H1 (cell line): ENCODE data around the gene MAGEC2. TPM values are rescaled to one million over a fixed set of nuclear protein-coding genes. Genes with fewer than 3 reads are reported as not detected.

Source experiments
- CTCF ChIA-PET: fragments of 300-600 bp; sonication (Branson Sonifier 250); formaldehyde crosslinking; loops from one replicate; lab custom pipeline; 2021; ENCODE audit not compliant: partially characterized antibody; lab: Charles Lee
- POLR2A ChIA-PET: fragments of 300-600 bp; sonication (Branson Sonifier 250); formaldehyde crosslinking; loops from one replicate; lab custom pipeline; 2021; ENCODE audit warnings: inconsistent platforms; ENCODE audit not compliant: partially characterized antibody; lab: Charles Lee
- DNase-seq, 2 experiments: peaks; one replicate each; pipeline versions ENCODE4 v3.0.0 to v3.0.0-alpha.2; 2010 to 2022; ENCODE audit warnings: low spot score in 2 of 2, low read depth in 1 of 2, mixed read lengths in 1 of 2
- FAIRE-seq: peaks from 2 replicates; lab custom pipeline; 2011; peaks lifted over from hg19 to GRCh38; lab: Jason Lieb, UNC
- H2AFZ ChIP-seq: 2 replicates; pipeline ENCODE4 v1.8.1; 2012; ENCODE audit warnings: low read length, inconsistent platforms
- H2AK5ac ChIP-seq: 2 replicates; pipeline ENCODE4 v1.6.1; 2013; ENCODE audit warnings: low read depth, low read length
- H2BK120ac ChIP-seq: replicated peaks from 2 replicates; pipeline ENCODE3; 2013; ENCODE audit warnings: low read depth, low read length, inconsistent platforms
- H2BK12ac ChIP-seq: 2 replicates; pipeline ENCODE4 v1.6.1; 2013; ENCODE audit warnings: low read depth, low read length
- H2BK15ac ChIP-seq: 2 replicates; pipeline ENCODE4 v1.6.1; 2013; ENCODE audit warnings: low read length
- H2BK20ac ChIP-seq: 2 replicates; pipeline ENCODE4 v1.6.1; 2013; ENCODE audit warnings: low read length
- H2BK5ac ChIP-seq: 2 replicates; pipeline ENCODE4 v1.6.1; 2013; ENCODE audit warnings: low read depth, low read length
- H3K14ac ChIP-seq: 2 replicates; pipeline ENCODE4 v1.6.1; 2013; ENCODE audit warnings: inconsistent platforms; ENCODE audit not compliant: insufficient read length
- H3K18ac ChIP-seq: 2 replicates; pipeline ENCODE4 v1.6.1; 2013; ENCODE audit warnings: low read length; ENCODE audit errors: extremely low read depth
- H3K23ac ChIP-seq: 2 replicates; pipeline ENCODE4 v1.6.1; 2013; ENCODE audit warnings: inconsistent platforms; ENCODE audit not compliant: insufficient read length
- H3K23me2 ChIP-seq: 2 replicates; pipeline ENCODE4 v1.6.1; 2013; ENCODE audit warnings: low read depth, low read length
- H3K27ac ChIP-seq: 2 replicates; pipeline ENCODE4 v1.6.1; 2011; ENCODE audit warnings: low read depth, low read length, inconsistent platforms
- H3K27me3 ChIP-seq, 4 experiments: replicated peaks in 1 of 4; 1 replicate in 1 of 4; 2 replicates in 3 of 4; pipeline versions ENCODE4 v1.6.1 to v1.8.1; 2011 to 2013; ENCODE audit warnings: low read length in 3 of 4, mild to moderate bottlenecking in 3 of 4, inconsistent platforms in 2 of 4, mixed read lengths in 2 of 4, moderate library complexity in 1 of 4; ENCODE audit not compliant: control insufficient read depth in 3 of 4, insufficient read depth in 3 of 4; ENCODE audit errors: extremely low read depth in 1 of 4
- H3K36me3 ChIP-seq, 4 experiments: 2 replicates each; pipeline versions ENCODE4 v1.6.1 to v1.8.1; 2011 to 2013; ENCODE audit warnings: mild to moderate bottlenecking in 4 of 4, low read length in 3 of 4, moderate library complexity in 2 of 4, control low read depth in 1 of 4, inconsistent platforms in 1 of 4; ENCODE audit not compliant: insufficient read depth in 4 of 4, control insufficient read depth in 2 of 4
- H3K4ac ChIP-seq: replicated peaks from 2 replicates; pipeline ENCODE3; 2013; ENCODE audit warnings: low read length, low read depth, mixed read lengths, inconsistent platforms; ENCODE audit not compliant: insufficient read length
- H3K4me1 ChIP-seq, 4 experiments: replicated peaks in 1 of 4; 1 replicate in 1 of 4; 2 replicates in 3 of 4; pipeline versions ENCODE4 v1.6.1 to v1.8.1; 2011 to 2013; ENCODE audit warnings: low read length in 3 of 4, inconsistent platforms in 2 of 4, mixed read lengths in 1 of 4; ENCODE audit not compliant: insufficient read depth in 4 of 4, control insufficient read depth in 3 of 4
- H3K4me2 ChIP-seq, 2 experiments: 2 replicates each; pipeline versions ENCODE4 v1.6.1 to v1.8.1; 2011 to 2013; ENCODE audit warnings: low read depth in 2 of 2, low read length in 2 of 2, control low read depth in 1 of 2, inconsistent platforms in 1 of 2, mild to moderate bottlenecking in 1 of 2; ENCODE audit not compliant: insufficient read depth in 1 of 2
- H3K4me3 ChIP-seq, 4 experiments: fragments of 200-600, 300-600 bp in 1 of 4; sonication (generic), shearing (Covaris generic), sonication (Bioruptor Twin) in 1 of 4; 2 replicates each; pipeline versions ENCODE4 v1.5.1 to v1.8.1; 2011 to 2016; ENCODE audit warnings: low read length in 4 of 4, low read depth in 3 of 4, control low read depth in 2 of 4, inconsistent platforms in 2 of 4, mild to moderate bottlenecking in 2 of 4, mixed read lengths in 1 of 4, moderate library complexity in 1 of 4; ENCODE audit not compliant: insufficient read depth in 2 of 4; ENCODE audit errors: extremely low read depth in 1 of 4
- H3K56ac ChIP-seq: replicated peaks from 2 replicates; pipeline ENCODE3; 2013; ENCODE audit warnings: low read depth, mild to moderate bottlenecking, mixed read lengths, low read length, inconsistent platforms; ENCODE audit not compliant: insufficient read length
- H3K79me1 ChIP-seq: 2 replicates; pipeline ENCODE4 v1.6.1; 2013; ENCODE audit warnings: low read depth, low read length, control low read depth
- H3K79me2 ChIP-seq, 2 experiments: 2 replicates each; pipeline versions ENCODE4 v1.6.1 to v1.8.1; 2012 to 2013; ENCODE audit warnings: low read length in 2 of 2, mild to moderate bottlenecking in 2 of 2, inconsistent platforms in 1 of 2; ENCODE audit not compliant: insufficient read depth in 2 of 2, control insufficient read depth in 1 of 2
- H3K9ac ChIP-seq, 4 experiments: replicated peaks in 1 of 4; 1 replicate in 1 of 4; 2 replicates in 3 of 4; pipeline versions ENCODE4 v1.6.1 to v1.8.1; 2011 to 2013; ENCODE audit warnings: low read depth in 3 of 4, low read length in 3 of 4, control low read depth in 2 of 4, mild to moderate bottlenecking in 2 of 4, moderate library complexity in 2 of 4, inconsistent platforms in 1 of 4; ENCODE audit errors: extremely low read depth in 1 of 4
- H3K9me3 ChIP-seq, 2 experiments: 2 replicates each; pipeline versions ENCODE4 v1.6.1 to v1.8.1; 2012 to 2013; ENCODE audit warnings: mild to moderate bottlenecking in 2 of 2, moderate library complexity in 2 of 2, control low read depth in 1 of 2, inconsistent platforms in 1 of 2, low read depth in 1 of 2, low read length in 1 of 2, mixed read lengths in 1 of 2; ENCODE audit not compliant: insufficient read depth in 2 of 2
- H4K20me1 ChIP-seq, 2 experiments: replicated peaks in 1 of 2; 2 replicates each; pipeline versions ENCODE3 to v1.8.1; 2011 to 2013; ENCODE audit warnings: inconsistent platforms in 2 of 2, low read length in 2 of 2, mild to moderate bottlenecking in 1 of 2; ENCODE audit not compliant: insufficient read depth in 2 of 2, control insufficient read depth in 1 of 2
- H4K5ac ChIP-seq: 2 replicates; pipeline ENCODE4 v1.6.1; 2013; ENCODE audit warnings: low read length, low read depth, mixed read lengths, inconsistent platforms; ENCODE audit not compliant: insufficient read length
- H4K8ac ChIP-seq: 2 replicates; pipeline ENCODE4 v1.8.0; 2013; ENCODE audit warnings: mild to moderate bottlenecking, moderate library complexity, low read length, inconsistent platforms; ENCODE audit not compliant: insufficient read depth; ENCODE audit errors: extremely low read depth
- H4K91ac ChIP-seq: replicated peaks from 2 replicates; pipeline ENCODE3; 2013; ENCODE audit warnings: low read length, mixed read lengths, inconsistent platforms; ENCODE audit not compliant: insufficient read length
- CHD2 ChIP-seq: IDR thresholded peaks from 2 replicates; pipeline ENCODE4 v1.6.1; 2012; ENCODE audit warnings: low read length, improper control_type of control experiment
- EZH2 ChIP-seq: fragments of 200-600 bp; sonication (generic); IDR thresholded peaks from 2 replicates; pipeline ENCODE4 v1.7.1; 2012; ENCODE audit warnings: low read depth, mild to moderate bottlenecking, moderate library complexity, low read length, inconsistent platforms; ENCODE audit not compliant: severe bottlenecking
- FOSL1 ChIP-seq: IDR thresholded peaks from 2 replicates; pipeline ENCODE4 v1.6.1; 2011; ENCODE audit warnings: mild to moderate bottlenecking, low read depth, low read length, moderate library complexity; ENCODE audit not compliant: insufficient read depth
- NRF1 ChIP-seq: IDR thresholded peaks from 2 replicates; pipeline ENCODE4 v1.6.1; 2011; ENCODE audit warnings: mild to moderate bottlenecking, low read depth, low read length, improper control_type of control experiment
- RBBP5 ChIP-seq: IDR thresholded peaks from 2 replicates; pipeline ENCODE4 v1.7.1; 2012; ENCODE audit warnings: low read depth, mild to moderate bottlenecking, inconsistent platforms, low read length, moderate library complexity, borderline replicate concordance
- SIRT6 ChIP-seq: IDR thresholded peaks from one replicate; pipeline ENCODE4 v1.7.1; 2012; ENCODE audit warnings: low read length, inconsistent platforms
- WGBS, 2 experiments: shearing (Covaris generic) in 1 of 2; methylation state at CpG; one replicate each; pipeline versions ENCODE4 v1.1.6 to v1.1.7; 2013 to 2015; ENCODE audit warnings: low lambda C conversion rate in 2 of 2, mixed read lengths in 2 of 2, inconsistent platforms in 1 of 2, low coverage in 1 of 2, missing lambda C conversion rate in 1 of 2; ENCODE audit not compliant: insufficient replicate concordance in 2 of 2, insufficient coverage in 1 of 2, insufficient read length in 1 of 2; ENCODE audit errors: extremely low coverage in 1 of 2, missing lambda C conversion rate in 1 of 2; 5-methylcytosine and 5-hydroxymethylcytosine counted together
- polyA plus RNA-seq, 7 experiments: library from polyadenylated mRNA; depleted of rRNA in 3 of 7; stranded (reverse) in 5 of 7; unstranded in 2 of 7; fragments of >200 nt in 5 of 7; fragments of 200-250 nt in 2 of 7; gene quantifications; 1 replicate in 5 of 7; 2 replicates in 1 of 7; 4 replicates in 1 of 7; pipeline versions ENCODE4 v1.2.1 to v1.2.3, GENCODE V29; 2011 to 2013; ENCODE audit warnings: missing spikeins in 2 of 7, mixed read lengths in 2 of 7
- total RNA-seq: library from RNA; stranded (reverse); fragmentation: NEBNext Ultra II Directional; extraction: Animal tissue kit (Norgen Biotek cat#: 25700); gene quantifications from 2 replicates; pipeline ENCODE4 v1.2.1, GENCODE V29; 2021
- TF ChIP-seq, protein P1 (sequence below): IDR thresholded peaks from 2 replicates; pipeline ENCODE4 v1.6.1; 2011; ENCODE audit warnings: low read length, improper control_type of control experiment

Gene MAGEC2
- total and polyA plus RNA-seq, 2 of the 8 experiments (the other 6 are each of a cell fraction or from before 2014, with no cell fraction given): not detected

DNA sequence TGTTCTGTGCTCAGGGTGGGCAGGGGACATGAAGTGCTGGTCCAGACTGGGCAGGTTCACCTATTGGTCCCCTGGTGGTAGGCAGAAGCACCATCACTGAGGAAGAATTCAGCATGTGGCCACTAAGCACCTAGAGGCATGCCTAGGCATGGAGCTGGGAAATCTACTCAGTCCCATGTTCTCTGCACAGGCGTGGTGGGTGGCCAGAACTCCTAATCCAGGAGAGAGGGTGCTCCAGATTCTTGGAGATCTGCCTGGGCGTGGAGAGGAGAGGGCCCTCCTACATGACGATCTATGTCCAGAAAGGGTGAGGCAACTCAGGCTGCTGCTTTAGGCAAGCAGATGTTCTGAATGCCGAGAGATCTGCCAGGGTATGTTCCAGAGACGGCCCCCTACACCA, 44.6 kb upstream of the MAGEC2 start:
- 100% methylated on average over 1 of the region's 5 CpGs; no CpG with 5 or more reads in 1 of the 2 experiments for WGBS, 2 experiments
- ChIA-PET CTCF (no interaction called here), POLR2A (no interaction called here)
- H3K18ac ChIP-seq: no peak overlapping the region
- H3K27ac ChIP-seq: no peak overlapping the region
- H4K8ac ChIP-seq: no peak overlapping the region
- no peaks in the 10 kb centered on the region for H3K79me2 ChIP-seq
- H3K9ac ChIP-seq: no peak overlapping the region
- H3K4me1 ChIP-seq: no peaks in the 10 kb centered on the region
- H3K9me3 ChIP-seq: no peaks in the 10 kb centered on the region
- H4K5ac ChIP-seq: no peak overlapping the region
- H2BK20ac ChIP-seq: no peak overlapping the region
- H3K56ac ChIP-seq: no peak overlapping the region
- H3K36me3 ChIP-seq: no peaks in the 10 kb centered on the region
- TF ChIP-seq, protein P1, sequence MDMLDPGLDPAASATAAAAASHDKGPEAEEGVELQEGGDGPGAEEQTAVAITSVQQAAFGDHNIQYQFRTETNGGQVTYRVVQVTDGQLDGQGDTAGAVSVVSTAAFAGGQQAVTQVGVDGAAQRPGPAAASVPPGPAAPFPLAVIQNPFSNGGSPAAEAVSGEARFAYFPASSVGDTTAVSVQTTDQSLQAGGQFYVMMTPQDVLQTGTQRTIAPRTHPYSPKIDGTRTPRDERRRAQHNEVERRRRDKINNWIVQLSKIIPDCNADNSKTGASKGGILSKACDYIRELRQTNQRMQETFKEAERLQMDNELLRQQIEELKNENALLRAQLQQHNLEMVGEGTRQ: no peak
- no peak for TF ChIP-seq FOSL1
- TF ChIP-seq RBBP5: no peak
- no peak for TF ChIP-seq SIRT6
- TF ChIP-seq EZH2: no peak
- TF ChIP-seq CHD2: no peak
- no peak for TF ChIP-seq NRF1
- no peak overlapping the region for H2BK5ac ChIP-seq
- no peak overlapping the region for H3K4ac ChIP-seq
- no peaks in the 10 kb centered on the region for H3K79me1 ChIP-seq
- no peak overlapping the region for H3K4me2 ChIP-seq
- no peaks in the 10 kb centered on the region for H3K27me3 ChIP-seq
- no peak overlapping the region for H3K14ac ChIP-seq
- no peak overlapping the region for H2BK12ac ChIP-seq
- FAIRE-seq (no peak), DNase-seq (no peak)
- H3K23me2 ChIP-seq: no peaks in the 10 kb centered on the region
- H4K20me1 ChIP-seq: no peaks in the 10 kb centered on the region
- H2BK120ac ChIP-seq: no peak overlapping the region
- H3K23ac ChIP-seq: no peak overlapping the region
- H4K91ac ChIP-seq: no peak overlapping the region
- H2AFZ ChIP-seq: no peak overlapping the region
- no peak overlapping the region for H3K4me3 ChIP-seq
- no peak overlapping the region for H2AK5ac ChIP-seq
- H2BK15ac ChIP-seq: no peak overlapping the region
